Loucy (cell line): ENCODE measurements around the gene LIPK.

Experiments used
- H2AFZ ChIP-seq: fragments of 200-600 bp; sonication (generic); 2 replicates; pipeline ENCODE4 v1.6.0; 2016; ENCODE audit warnings: antibody characterized with exemption, mild to moderate bottlenecking, low read length, moderate library complexity
- H3F3A ChIP-seq: fragments of 200-600 bp; 2 replicates; pipeline ENCODE4 v1.6.0; 2016; ENCODE audit warnings: antibody characterized with exemption, low read depth, mild to moderate bottlenecking
- H3K27me3 ChIP-seq: fragments of 200-600 bp; sonication (generic); 2 replicates; pipeline ENCODE4 v1.6.1; 2014; ENCODE audit warnings: low read length, mild to moderate bottlenecking; ENCODE audit not compliant: insufficient read depth, poor library complexity, severe bottlenecking
- H3K36me3 ChIP-seq: fragments of 200-600 bp; sonication (generic); 2 replicates; pipeline ENCODE4 v1.6.1; 2016; ENCODE audit warnings: low read length; ENCODE audit not compliant: insufficient read depth
- H3K4me1 ChIP-seq: fragments of 200-600 bp; sonication (generic); 2 replicates; pipeline ENCODE4 v1.5.1; 2014; ENCODE audit warnings: low read length, mild to moderate bottlenecking; ENCODE audit not compliant: insufficient read depth, poor library complexity, severe bottlenecking
- H3K4me2 ChIP-seq: fragments of 200-600 bp; sonication (generic); 2 replicates; pipeline ENCODE4 v1.6.0; 2014; ENCODE audit warnings: antibody characterized with exemption, low read length, low read depth, mild to moderate bottlenecking; ENCODE audit not compliant: poor library complexity, severe bottlenecking
- H3K4me3 ChIP-seq: fragments of 200-600 bp; sonication (generic); 2 replicates; pipeline ENCODE4 v1.5.1; 2014; ENCODE audit warnings: low read length, mild to moderate bottlenecking, mixed read lengths; ENCODE audit not compliant: poor library complexity, severe bottlenecking
- H3K79me2 ChIP-seq: fragments of 200-600 bp; sonication (generic); 2 replicates; pipeline ENCODE4 v1.6.1; 2014; ENCODE audit warnings: low read length; ENCODE audit not compliant: insufficient read depth
- H3K9ac ChIP-seq: fragments of 200-600 bp; sonication (generic); 2 replicates; pipeline ENCODE4 v1.6.0; 2014; ENCODE audit warnings: mild to moderate bottlenecking, low read depth, low read length, moderate library complexity; ENCODE audit not compliant: poor library complexity, severe bottlenecking
- H3K9me2 ChIP-seq: fragments of 200-600 bp; sonication (generic); replicated peaks from 2 replicates; pipeline ENCODE4 v1.6.1; 2016; ENCODE audit warnings: low read depth, low read length, mixed read lengths
- H3K9me3 ChIP-seq: fragments of 200-600 bp; sonication (generic); 2 replicates; pipeline ENCODE4 v1.6.1; 2014; ENCODE audit warnings: mild to moderate bottlenecking, antibody characterized with exemption, low read length, low read depth; ENCODE audit not compliant: insufficient read depth
- H4K20me1 ChIP-seq: fragments of 200-600 bp; sonication (generic); 2 replicates; pipeline ENCODE4 v1.6.0; 2014; ENCODE audit warnings: antibody characterized with exemption, low read length, mild to moderate bottlenecking; ENCODE audit not compliant: insufficient read depth, poor library complexity, severe bottlenecking
- CTCF ChIP-seq: fragments of 200-600 bp; sonication (generic); conservative IDR thresholded peaks from 2 replicates; pipeline ENCODE4 v1.5.1; 2014; ENCODE audit warnings: mild to moderate bottlenecking, antibody characterized with exemption, low read length
- EZH2phosphoT487 ChIP-seq: fragments of 200-600 bp; IDR thresholded peaks from 2 replicates; pipeline ENCODE4 v1.6.1; 2018; ENCODE audit warnings: antibody characterized with exemption, mild to moderate bottlenecking, moderate library complexity, borderline replicate concordance

The LIPK gene

DNA sequence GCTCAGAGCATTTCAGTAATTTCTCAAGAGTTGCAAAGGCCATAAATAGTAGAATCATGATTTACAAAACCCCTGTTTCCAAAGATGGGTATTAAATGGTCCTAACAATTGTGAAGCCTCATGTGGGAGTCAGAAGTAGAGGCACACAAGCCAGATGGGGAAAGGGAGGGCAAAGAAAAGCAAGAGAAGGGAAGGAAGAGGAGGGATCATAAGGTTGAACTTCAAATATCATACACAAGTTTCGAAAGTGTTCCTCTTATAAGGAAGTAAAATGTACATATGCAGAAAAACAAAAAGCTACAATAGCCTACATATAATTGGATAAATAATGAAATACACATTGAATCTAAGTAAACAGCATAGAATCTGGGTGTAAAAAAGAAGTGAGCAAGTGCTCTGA lies 59.8 kb downstream of the LIPK start:
- H3K27me3 ChIP-seq = no peaks in the 10 kb centered on the region
- no peak overlapping the region for H3K9ac ChIP-seq
- no peaks in the 10 kb centered on the region for H4K20me1 ChIP-seq
- H3K9me3 ChIP-seq = no peaks in the 10 kb centered on the region
- H3K4me3 ChIP-seq = no peak overlapping the region
- TF ChIP-seq CTCF (no peak), EZH2phosphoT487 (no peak)
- no peak overlapping the region for H3K4me2 ChIP-seq
- no peaks in the 10 kb centered on the region for H3K36me3 ChIP-seq
- H3K9me2 ChIP-seq = no peaks in the 10 kb centered on the region
- no peaks in the 10 kb centered on the region for H3K4me1 ChIP-seq
- H2AFZ ChIP-seq = no peak overlapping the region
- H3K79me2 ChIP-seq = no peaks in the 10 kb centered on the region
- no peaks in the 10 kb centered on the region for H3F3A ChIP-seq

GRCh38 chr10:88769384-88769783 lies 63.3 kb downstream of the LIPK start:
- no peaks in the 10 kb centered on the region for H3F3A ChIP-seq
- no peak overlapping the region for H3K4me3 ChIP-seq
- no peaks in the 10 kb centered on the region for H3K4me1 ChIP-seq
- no peaks in the 10 kb centered on the region for H3K79me2 ChIP-seq
- no peak overlapping the region for H3K4me2 ChIP-seq
- H2AFZ ChIP-seq = no peak overlapping the region
- H3K27me3 ChIP-seq = no peaks in the 10 kb centered on the region
- no peak overlapping the region for H3K9ac ChIP-seq
- no peaks in the 10 kb centered on the region for H3K9me3 ChIP-seq
- no peaks in the 10 kb centered on the region for H3K36me3 ChIP-seq
- no peaks in the 10 kb centered on the region for H4K20me1 ChIP-seq
- no peaks in the 10 kb centered on the region for H3K9me2 ChIP-seq
- no peak for TF ChIP-seq CTCF
- no peak for TF ChIP-seq EZH2phosphoT487

DNA sequence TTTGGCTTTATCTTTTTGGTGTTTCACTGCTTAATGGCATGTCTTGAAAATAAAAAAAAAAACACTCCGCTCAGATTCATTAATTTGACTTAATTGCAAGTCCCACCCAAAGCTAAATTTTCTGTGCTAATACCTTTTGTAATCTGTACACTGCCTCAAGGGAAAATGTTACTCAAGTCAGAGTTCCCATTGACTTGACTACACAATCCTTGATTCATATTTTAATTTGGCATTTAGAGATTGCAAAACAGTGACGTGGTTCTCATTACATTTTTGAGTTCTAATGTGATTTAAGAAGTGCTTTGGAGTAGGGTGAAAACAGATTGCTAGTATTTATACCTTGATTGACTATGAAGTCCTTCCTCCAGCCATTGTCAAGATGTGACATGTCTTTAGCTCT lies 75.2 kb downstream of the LIPK start:
- no peaks in the 10 kb centered on the region for H3K36me3 ChIP-seq
- H2AFZ ChIP-seq = no peak overlapping the region
- no peak overlapping the region for H3K4me2 ChIP-seq
- no peaks in the 10 kb centered on the region for H3K9me3 ChIP-seq
- no peaks in the 10 kb centered on the region for H3K79me2 ChIP-seq
- peaks cover 9% of the 10 kb centered on the region for H3K4me1 ChIP-seq
- no peaks in the 10 kb centered on the region for H3F3A ChIP-seq
- no peaks in the 10 kb centered on the region for H3K9me2 ChIP-seq
- H3K9ac ChIP-seq = no peak overlapping the region
- no peak for TF ChIP-seq EZH2phosphoT487
- TF ChIP-seq CTCF = no peak
- H4K20me1 ChIP-seq = no peaks in the 10 kb centered on the region
- no peaks in the 10 kb centered on the region for H3K27me3 ChIP-seq
- H3K4me3 ChIP-seq = no peak overlapping the region
